B cell (primary cell): ENCODE measurements around the gene FZR1. TPM values are rescaled to one million over a fixed set of nuclear protein-coding genes. Genes with fewer than 3 reads are reported as not detected.
A peak's percentile ranks its signal among the peaks of the same experiment; 100 is the strongest.

Experiments used
- ATAC-seq: fragments of 200-7000 bp; cut with Tn5 transposase; one replicate; pipeline ENCODE4 v1.10.0; 2021; ENCODE audit warnings: low read depth, mild to moderate bottlenecking, moderate number of reproducible peaks, moderate library complexity
- CTCF ChIA-PET: fragments of 350-600 bp; sonication (Branson Sonifier 250); formaldehyde crosslinking; loops from one replicate; lab custom pipeline; 2021; ENCODE audit warnings: antibody characterized with exemption, inconsistent platforms; lab: Charles Lee
- POLR2A ChIA-PET: fragments of 350-600 bp; sonication (Branson Sonifier 250); formaldehyde crosslinking; loops from one replicate; lab custom pipeline; 2021; ENCODE audit warnings: antibody characterized with exemption; lab: Charles Lee
- DNase-seq: peaks from one replicate; pipeline ENCODE4 v3.0.0; 2013
- H2AFZ ChIP-seq: 2 replicates; pipeline ENCODE4 v1.6.1; 2012; ENCODE audit warnings: mild to moderate bottlenecking, low read depth, low read length; ENCODE audit not compliant: insufficient read depth, poor library complexity, severe bottlenecking
- H3K27ac ChIP-seq, 2 donors: 1 replicate in 1 of 2; 2 replicates in 1 of 2; pipeline ENCODE4 v1.5.1; 2012 to 2013; ENCODE audit warnings: low read length in 2 of 2, mild to moderate bottlenecking in 2 of 2, moderate library complexity in 1 of 2
- H3K27me3 ChIP-seq, 4 experiments: fragments of 200-600 bp in 1 of 4; sonication (generic) in 1 of 4; replicated peaks in 1 of 4; 1 replicate in 2 of 4; 2 replicates in 2 of 4; pipeline versions ENCODE4 v1.6.1 to v1.7.0; 2013 to 2016; ENCODE audit warnings: low read length in 3 of 4, mild to moderate bottlenecking in 2 of 4, mixed read lengths in 1 of 4, moderate library complexity in 1 of 4; ENCODE audit not compliant: insufficient read depth in 4 of 4, control insufficient read depth in 3 of 4; ENCODE audit errors: control extremely low read depth in 1 of 4
- H3K36me3 ChIP-seq, 2 experiments: replicated peaks in 1 of 2; 1 replicate in 1 of 2; 2 replicates in 1 of 2; pipeline versions ENCODE4 v1.6.1 to v1.7.1; 2013; ENCODE audit warnings: low read length in 1 of 2; ENCODE audit not compliant: insufficient read depth in 2 of 2, control insufficient read depth in 1 of 2; ENCODE audit errors: control extremely low read depth in 1 of 2, extremely low read depth in 1 of 2
- H3K4me1 ChIP-seq, 2 donors: fragments of 200-600 bp in 1 of 2; sonication (generic) in 1 of 2; 1 replicate in 1 of 2; 2 replicates in 1 of 2; pipeline versions ENCODE4 v1.5.1 to v1.6.1; 2013 to 2017; ENCODE audit warnings: low read length in 2 of 2; ENCODE audit not compliant: control insufficient read depth in 2 of 2, insufficient read depth in 2 of 2
- H3K4me2 ChIP-seq: replicated peaks from 2 replicates; pipeline ENCODE3; 2012; ENCODE audit warnings: mild to moderate bottlenecking, low read depth, low read length; ENCODE audit not compliant: poor library complexity, severe bottlenecking
- H3K4me3 ChIP-seq, 5 experiments: fragments of 200-600 bp in 1 of 5; sonication (generic) in 1 of 5; 1 replicate in 3 of 5; 2 replicates in 2 of 5; pipeline versions ENCODE4 v1.5.1 to v1.7.0; 2011 to 2016; ENCODE audit warnings: low read length in 4 of 5, mild to moderate bottlenecking in 4 of 5, low read depth in 2 of 5, control low read depth in 1 of 5, moderate library complexity in 1 of 5; ENCODE audit not compliant: insufficient read depth in 1 of 5; ENCODE audit errors: control extremely low read depth in 1 of 5, extremely low read depth in 1 of 5
- H3K79me2 ChIP-seq: fragments of 200-600 bp; sonication (generic); one replicate; pipeline ENCODE4 v1.6.0; 2016; ENCODE audit warnings: low read length; ENCODE audit not compliant: control insufficient read depth, insufficient read depth
- H3K9ac ChIP-seq: fragments of 200-600 bp; sonication (generic); 2 replicates; pipeline ENCODE4 v1.6.1; 2017; ENCODE audit warnings: mild to moderate bottlenecking, low read length, moderate library complexity
- H3K9me3 ChIP-seq, 3 donors: one replicate each; pipeline versions ENCODE4 v1.6.1 to v1.7.1; 2013; ENCODE audit warnings: low read length in 2 of 3; ENCODE audit not compliant: control insufficient read depth in 2 of 3, insufficient read depth in 1 of 3; ENCODE audit errors: control extremely low read depth in 1 of 3
- H4K20me1 ChIP-seq: 2 replicates; pipeline ENCODE4 v1.6.0; 2012; ENCODE audit warnings: mild to moderate bottlenecking, low read length; ENCODE audit not compliant: insufficient read depth, control insufficient read depth, poor library complexity, severe bottlenecking
- H3K27ac Mint-ChIP-seq: one replicate; pipeline ENCODE4 v1.8.0; 2021; ENCODE audit warnings: mixed read lengths
- H3K27me3 Mint-ChIP-seq: one replicate; pipeline ENCODE4 v1.8.0; 2021; ENCODE audit warnings: mixed read lengths
- H3K4me1 Mint-ChIP-seq: one replicate; pipeline ENCODE4 v1.8.0; 2021; ENCODE audit warnings: mixed read lengths
- H3K4me3 Mint-ChIP-seq: one replicate; pipeline ENCODE4 v1.8.0; 2021; ENCODE audit warnings: mixed read lengths
- H3K9me3 Mint-ChIP-seq: one replicate; pipeline ENCODE4 v1.8.0; 2022; ENCODE audit warnings: mixed read lengths; ENCODE audit not compliant: insufficient read depth
- CTCF ChIP-seq: fragments of 200-600 bp; IDR thresholded peaks from one replicate; pipeline ENCODE4 v1.8.0; 2022; ENCODE audit warnings: antibody characterized with exemption, mild to moderate bottlenecking
- EZH2 ChIP-seq: IDR thresholded peaks from 2 replicates; pipeline ENCODE4 v1.6.1; 2012; ENCODE audit warnings: borderline replicate concordance, low read depth, mild to moderate bottlenecking, moderate library complexity, low read length; ENCODE audit not compliant: insufficient read depth, poor library complexity, severe bottlenecking
- WGBS: methylation state at CpG from one replicate; pipeline ENCODE4 v1.1.5; 2013; ENCODE audit warnings: missing lambda C conversion rate; ENCODE audit not compliant: insufficient coverage; 5-methylcytosine and 5-hydroxymethylcytosine counted together
- intact Hi-C: fragments of 100-400 bp; cut with micrococcal nuclease; formaldehyde crosslinking; loops from one replicate; pipeline ENCODE4 v1.10.0; 2022
- polyA plus RNA-seq: library from polyadenylated mRNA; depleted of rRNA; stranded (reverse); fragments of >200 nt; gene quantifications from 2 replicates; pipeline ENCODE4 v1.2.3, GENCODE V29; 2012
- total RNA-seq, 2 donors: library from RNA; stranded (reverse); fragments of 120-200 nt in 1 of 2; gene quantifications; 1 replicate in 1 of 2; 2 replicates in 1 of 2; pipeline versions ENCODE4 v1.2.3 to v1.2.4, GENCODE V29; 2013 to 2022

FZR1 gene
- total and polyA plus RNA-seq, 2 donors (not counting 1 experiment from before 2014, with no cell fraction given) = 83.5 to 96.1 TPM

GRCh38 chr19:3573858-3574637 lies 67.9 kb downstream of the FZR1 start:
- intact Hi-C loops = loop anchor here (5.0 kb wide), 1 partner anchor 188 kb away; the partner anchor contains the start of genes APBA3 and MRPL54
- Mint-ChIP-seq H3K4me1 (peaks cover 16% of the 10 kb centered on the region), H3K4me3 (peak overlapping the region; percentile 86), H3K27me3 (no peaks in the 10 kb centered on the region), H3K27ac (peak overlapping the region; percentile 63), H3K9me3 (no peaks in the 10 kb centered on the region)
- Histone ChIP-seq H3K36me3 (no peaks in the 10 kb centered on the region), H3K4me1 (peaks cover 12 to 18% of the 10 kb centered on the region in 2 donors), H3K9ac (peak overlapping the region; percentile 76), H2AFZ (no peak overlapping the region), H3K79me2 (no peaks in the 10 kb centered on the region), H3K27me3 (no peaks in the 10 kb centered on the region), H3K9me3 (peaks cover 0 to 15% (median 0%) of the 10 kb centered on the region in 3 donors), H3K4me3 (peak overlapping the region in 4 of 5 experiments; percentile 72 to 79 (median 74)), H3K27ac (no peak overlapping the region), H4K20me1 (peaks cover 7% of the 10 kb centered on the region), H3K4me2 (peak overlapping the region; percentile 100)
- POLR2A ChIA-PET = no interaction called here
- DNase-seq = peak; percentile 85
- TF ChIP-seq EZH2 (no peak), CTCF (no peak)
- no peak for ATAC-seq
- CTCF ChIA-PET = interaction anchor here (0.6 to 1.0 kb wide), 2 partner anchors 20 to 830 kb away, joined by 3 to 5 read pairs; no protein-coding TSS in a partner anchor
- WGBS = 67% methylated on average over 49 of the region's 55 CpGs

DNA sequence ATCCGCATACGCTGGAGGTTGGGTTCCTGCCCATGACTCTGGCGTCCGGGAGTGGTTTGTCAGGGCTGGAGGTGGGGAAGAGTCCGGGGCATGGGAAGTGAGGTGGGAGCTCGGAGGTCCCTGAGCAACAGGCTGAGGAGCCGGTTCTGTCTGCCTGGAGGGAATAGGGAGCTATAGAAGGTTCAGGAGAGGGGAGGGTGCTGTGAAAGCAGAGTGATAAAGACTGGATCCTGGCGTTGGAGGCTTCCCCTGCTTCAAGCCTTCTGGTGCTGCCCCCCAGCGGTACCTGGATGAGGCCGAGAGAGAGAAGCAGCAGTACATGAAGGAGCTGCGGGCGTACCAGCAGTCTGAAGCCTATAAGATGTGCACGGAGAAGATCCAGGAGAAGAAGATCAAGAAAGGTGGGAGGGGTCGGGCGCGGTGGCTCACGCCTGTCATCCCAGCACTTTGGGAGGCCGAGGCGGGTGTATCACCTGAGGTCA lies 69.2 kb downstream of the FZR1 start:
- intact Hi-C loops = no loop called here
- Mint-ChIP-seq H3K27ac (no peak overlapping the region), H3K9me3 (no peaks in the 10 kb centered on the region), H3K4me1 (peaks cover 16% of the 10 kb centered on the region), H3K4me3 (peak overlapping the region; percentile 57), H3K27me3 (no peaks in the 10 kb centered on the region)
- peaks cover 7% of the 10 kb centered on the region for H4K20me1 ChIP-seq
- H3K4me2 ChIP-seq = no peak overlapping the region
- H3K36me3 ChIP-seq = no peaks in the 10 kb centered on the region
- ChIA-PET POLR2A (interaction anchor here (0.6 kb wide), 2 partner anchors 7 to 58 kb away, joined by 5 to 6 read pairs; no protein-coding TSS in a partner anchor), CTCF (interaction anchor here (1.0 to 1.9 kb wide), 3 partner anchors 16 to 31 kb away, joined by 4 to 7 read pairs (median 4); no protein-coding TSS in a partner anchor)
- no peak for TF ChIP-seq EZH2
- TF ChIP-seq CTCF = no peak
- H3K9me3 ChIP-seq = peaks cover 0 to 15% (median 0%) of the 10 kb centered on the region in 3 donors
- H3K27me3 ChIP-seq = no peaks in the 10 kb centered on the region
- no peaks in the 10 kb centered on the region for H3K79me2 ChIP-seq
- 95% methylated on average over 13 of the region's 19 CpGs for WGBS
- DNase-seq (no peak), ATAC-seq (no peak)
- H3K27ac ChIP-seq = no peak overlapping the region
- H3K9ac ChIP-seq = no peak overlapping the region
- H3K4me3 ChIP-seq = no peak overlapping the region
- H2AFZ ChIP-seq = no peak overlapping the region
- H3K4me1 ChIP-seq = peaks cover 12 to 18% of the 10 kb centered on the region in 2 donors
